Measurements from ENCODE around the gene MRPL42. TPM values are rescaled to one million over a fixed set of nuclear protein-coding genes. Genes with fewer than 3 reads are reported as not detected.
A peak's percentile ranks its signal among the peaks of the same experiment; 100 is the strongest.

The MRPL42 gene
- total RNA-seq, 1 donor from 2014 or later, result 287 TPM

GRCh38 chr12:93547778-93548177 lies 80.5 kb downstream of the MRPL42 start:
- H3K4me3 ChIP-seq, result no peak overlapping the region
- DNase-seq (ENCODE audit: low spot score), result no peak
- H3K36me3 Mint-ChIP-seq, result peaks cover 5% of the 10 kb centered on the region
- H3F3A ChIP-seq (ENCODE audit: low read depth), result no peaks in the 10 kb centered on the region
- H3K4me1 ChIP-seq, result no peaks in the 10 kb centered on the region
- H3K9me3 Mint-ChIP-seq, result no peaks in the 10 kb centered on the region
- no peak overlapping the region for H3K27ac Mint-ChIP-seq
- H4K20me1 ChIP-seq (ENCODE audit: low read depth), result no peaks in the 10 kb centered on the region
- no peak overlapping the region for H3K4me2 ChIP-seq
- no peak overlapping the region for H3K9ac ChIP-seq
- no peaks in the 10 kb centered on the region for H3K9me3 ChIP-seq (ENCODE audit: low read depth)
- no peaks in the 10 kb centered on the region for H3K27me3 ChIP-seq
- H3K36me3 ChIP-seq, result no peaks in the 10 kb centered on the region
- H2AFZ ChIP-seq (replicated peaks), result no peak overlapping the region
- H3K4me1 Mint-ChIP-seq, result peaks cover 2% of the 10 kb centered on the region
- TF ChIP-seq EZH2 (IDR thresholded peaks at IDR 0.05) (no peak), CTCF (IDR thresholded peaks at IDR 0.05) (no peak), EZH2phosphoT487 (IDR thresholded peaks at IDR 0.05) (no peak)
- no peaks in the 10 kb centered on the region for H3K79me2 ChIP-seq (ENCODE audit: low read depth)
- H3K27ac ChIP-seq, result no peak overlapping the region
- H3K27me3 Mint-ChIP-seq (ENCODE audit: insufficient read depth, low read depth), result peaks cover 5% of the 10 kb centered on the region
- no peak overlapping the region for H3K4me3 Mint-ChIP-seq

DNA sequence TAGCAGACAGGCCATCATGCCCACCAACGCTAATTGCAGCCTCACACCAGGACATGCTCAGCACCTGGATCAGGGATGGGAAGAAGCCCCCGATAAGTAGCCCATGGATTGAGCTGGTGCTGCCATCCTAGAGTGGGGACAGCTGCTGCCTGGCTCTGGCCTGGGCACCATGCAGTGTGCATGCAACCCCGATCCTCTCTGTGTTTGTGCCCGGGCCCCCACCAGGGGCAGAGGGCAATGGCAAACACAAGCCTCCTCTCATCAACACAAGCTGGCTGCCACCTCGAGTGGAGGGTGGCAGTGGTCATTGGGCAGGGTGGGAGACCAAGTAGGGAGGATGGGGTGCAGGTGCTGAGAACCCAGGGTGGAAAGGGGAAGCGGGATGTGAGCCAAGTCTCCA lies 81.9 kb downstream of the MRPL42 start:
- no peaks in the 10 kb centered on the region for H3K36me3 ChIP-seq
- no peak overlapping the region for H3K4me2 ChIP-seq
- peaks cover 5% of the 10 kb centered on the region for H3K27me3 Mint-ChIP-seq (ENCODE audit: insufficient read depth, low read depth)
- DNase-seq (ENCODE audit: low spot score), result no peak
- H3K9me3 Mint-ChIP-seq, result no peaks in the 10 kb centered on the region
- no peaks in the 10 kb centered on the region for H3F3A ChIP-seq (ENCODE audit: low read depth)
- no peak overlapping the region for H3K27ac ChIP-seq
- H2AFZ ChIP-seq (replicated peaks), result no peak overlapping the region
- no peaks in the 10 kb centered on the region for H3K4me1 ChIP-seq
- no peak overlapping the region for H3K4me3 ChIP-seq
- H3K27ac Mint-ChIP-seq, result no peak overlapping the region
- no peaks in the 10 kb centered on the region for H3K79me2 ChIP-seq (ENCODE audit: low read depth)
- H3K9me3 ChIP-seq (ENCODE audit: low read depth), result no peaks in the 10 kb centered on the region
- peaks cover 2% of the 10 kb centered on the region for H3K36me3 Mint-ChIP-seq
- TF ChIP-seq CTCF (IDR thresholded peaks at IDR 0.05), result no peak
- no peak for TF ChIP-seq EZH2phosphoT487 (IDR thresholded peaks at IDR 0.05)
- TF ChIP-seq EZH2 (IDR thresholded peaks at IDR 0.05), result no peak
- no peak overlapping the region for H3K4me3 Mint-ChIP-seq
- H3K4me1 Mint-ChIP-seq, result peaks cover 2% of the 10 kb centered on the region
- no peak overlapping the region for H3K9ac ChIP-seq
- H3K27me3 ChIP-seq, result no peaks in the 10 kb centered on the region
- no peaks in the 10 kb centered on the region for H4K20me1 ChIP-seq (ENCODE audit: low read depth)

DNA sequence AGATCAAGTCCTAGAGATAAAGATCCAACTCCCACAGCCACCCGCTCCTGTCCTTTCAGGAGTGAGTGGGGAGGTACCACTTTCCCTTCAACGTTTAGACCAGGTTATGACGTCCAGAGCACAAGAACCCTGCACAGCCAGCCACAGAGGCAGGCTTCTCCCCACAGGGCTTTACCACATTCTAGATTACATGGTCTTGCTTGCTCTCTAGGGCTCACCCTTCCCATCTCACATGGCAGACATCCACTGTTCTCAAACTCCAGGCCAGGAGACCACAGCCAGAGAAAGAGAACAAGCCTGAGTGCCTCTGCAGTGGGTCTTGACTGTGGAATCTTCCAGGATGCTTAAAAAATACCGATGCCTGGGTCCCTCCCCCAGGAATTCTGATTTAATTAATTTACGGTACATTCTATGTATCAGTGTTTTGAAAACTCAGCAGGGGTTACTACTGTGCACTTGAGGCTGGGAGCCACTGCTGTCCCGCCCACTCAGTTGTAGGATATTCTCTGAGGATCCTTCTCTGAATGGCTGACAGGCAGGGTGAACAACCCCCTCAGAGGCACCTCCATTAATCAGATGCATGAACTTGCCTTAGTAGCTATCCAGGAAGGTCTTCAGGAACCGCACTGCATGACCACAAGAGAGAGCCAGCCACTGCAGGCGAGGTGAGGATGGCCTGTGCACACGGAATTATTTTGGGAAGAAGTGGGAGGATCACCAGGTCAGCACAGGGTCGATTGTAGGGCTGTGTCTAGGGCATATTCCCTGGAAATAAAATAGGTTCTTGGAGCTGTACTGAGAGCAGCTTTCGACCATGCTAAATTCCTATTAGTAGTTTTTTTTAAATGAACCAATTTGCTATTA lies 83.7 kb downstream of the MRPL42 start:
- Mint-ChIP-seq H3K4me3 (no peak overlapping the region), H3K27ac (peak overlapping the region; percentile 67), H3K4me1 (peaks cover 2% of the 10 kb centered on the region), H3K9me3 (no peaks in the 10 kb centered on the region), H3K27me3 (ENCODE audit: insufficient read depth, low read depth) (peaks cover 5% of the 10 kb centered on the region), H3K36me3 (no peaks in the 10 kb centered on the region)
- no peak overlapping the region for H3K9ac ChIP-seq
- TF ChIP-seq CTCF (IDR thresholded peaks at IDR 0.05) (no peak), EZH2 (IDR thresholded peaks at IDR 0.05) (no peak), EZH2phosphoT487 (IDR thresholded peaks at IDR 0.05) (no peak)
- no peaks in the 10 kb centered on the region for H4K20me1 ChIP-seq (ENCODE audit: low read depth)
- H3K27ac ChIP-seq, result no peak overlapping the region
- H3F3A ChIP-seq (ENCODE audit: low read depth), result no peaks in the 10 kb centered on the region
- no peak overlapping the region for H2AFZ ChIP-seq (replicated peaks)
- no peaks in the 10 kb centered on the region for H3K79me2 ChIP-seq (ENCODE audit: low read depth)
- no peaks in the 10 kb centered on the region for H3K27me3 ChIP-seq
- H3K4me3 ChIP-seq, result no peak overlapping the region
- no peak overlapping the region for H3K4me2 ChIP-seq
- H3K4me1 ChIP-seq, result no peaks in the 10 kb centered on the region
- no peaks in the 10 kb centered on the region for H3K9me3 ChIP-seq (ENCODE audit: low read depth)
- no peak for DNase-seq (ENCODE audit: low spot score)
- H3K36me3 ChIP-seq, result no peaks in the 10 kb centered on the region

Measured in neural progenitor cell (in vitro differentiated cells).